ENCODE results near the gene TMEM150C.

DNA sequence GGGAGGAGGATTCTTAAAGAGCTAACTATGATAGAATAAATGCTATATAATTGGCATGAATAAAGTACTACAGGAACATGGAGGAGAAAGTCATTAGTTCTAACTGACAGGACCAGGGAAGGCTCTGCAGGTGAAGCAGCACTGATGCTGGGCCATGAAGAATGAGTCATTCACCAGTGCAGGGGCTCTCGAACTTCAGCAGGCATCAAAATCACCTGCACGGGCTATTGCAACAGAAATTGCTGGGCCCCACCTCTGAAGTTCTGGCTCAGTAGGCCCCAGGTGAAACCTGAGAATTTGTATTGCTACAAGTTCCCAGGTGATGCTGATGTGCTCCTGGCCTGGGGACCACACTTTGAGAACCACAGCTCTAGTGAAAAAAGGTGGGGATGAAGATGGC lies 33.7 kb downstream of the TMEM150C start:
- TF ChIP-seq, protein P1, sequence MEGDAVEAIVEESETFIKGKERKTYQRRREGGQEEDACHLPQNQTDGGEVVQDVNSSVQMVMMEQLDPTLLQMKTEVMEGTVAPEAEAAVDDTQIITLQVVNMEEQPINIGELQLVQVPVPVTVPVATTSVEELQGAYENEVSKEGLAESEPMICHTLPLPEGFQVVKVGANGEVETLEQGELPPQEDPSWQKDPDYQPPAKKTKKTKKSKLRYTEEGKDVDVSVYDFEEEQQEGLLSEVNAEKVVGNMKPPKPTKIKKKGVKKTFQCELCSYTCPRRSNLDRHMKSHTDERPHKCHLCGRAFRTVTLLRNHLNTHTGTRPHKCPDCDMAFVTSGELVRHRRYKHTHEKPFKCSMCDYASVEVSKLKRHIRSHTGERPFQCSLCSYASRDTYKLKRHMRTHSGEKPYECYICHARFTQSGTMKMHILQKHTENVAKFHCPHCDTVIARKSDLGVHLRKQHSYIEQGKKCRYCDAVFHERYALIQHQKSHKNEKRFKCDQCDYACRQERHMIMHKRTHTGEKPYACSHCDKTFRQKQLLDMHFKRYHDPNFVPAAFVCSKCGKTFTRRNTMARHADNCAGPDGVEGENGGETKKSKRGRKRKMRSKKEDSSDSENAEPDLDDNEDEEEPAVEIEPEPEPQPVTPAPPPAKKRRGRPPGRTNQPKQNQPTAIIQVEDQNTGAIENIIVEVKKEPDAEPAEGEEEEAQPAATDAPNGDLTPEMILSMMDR (IDR thresholded peaks at IDR 0.05), result no peak
- no peak for TF ChIP-seq POLR2A (IDR thresholded peaks at IDR 0.05)
- TF ChIP-seq EP300 (IDR thresholded peaks at IDR 0.05), result no peak
